ENCODE data around the gene TMEM115. TPM values are rescaled to one million over a fixed set of nuclear protein-coding genes. Genes with fewer than 3 reads are reported as not detected.

TMEM115 gene
- total RNA-seq, 2 experiments from 2014 or later: 19.0 to 20.2 TPM

GRCh38 chr3:50334339-50335075 lies 24.8 kb downstream of the TMEM115 start:
- Mint-ChIP-seq H3K36me3 (peaks cover 59% of the 10 kb centered on the region), H3K27ac (peak overlapping the region; percentile 88), H3K9me3 (no peaks in the 10 kb centered on the region), H3K4me3 (peak overlapping the region; percentile 97), H3K27me3 (no peaks in the 10 kb centered on the region), H3K4me1 (peaks cover 41% of the 10 kb centered on the region)
- no peak for DNase-seq

GRCh38 chr3:50333744-50334328 lies 25.5 kb downstream of the TMEM115 start:
- Mint-ChIP-seq H3K9me3 (no peaks in the 10 kb centered on the region), H3K4me3 (peak overlapping the region; percentile 97), H3K36me3 (peaks cover 52% of the 10 kb centered on the region), H3K27ac (peak overlapping the region; percentile 88), H3K4me1 (peaks cover 42% of the 10 kb centered on the region), H3K27me3 (no peaks in the 10 kb centered on the region)
- no peak for DNase-seq

GRCh38 chr3:50331364-50331907 lies 27.9 kb downstream of the TMEM115 start:
- H3K4me1 Mint-ChIP-seq: peaks cover 42% of the 10 kb centered on the region
- no peak for DNase-seq
- no peaks in the 10 kb centered on the region for H3K27me3 Mint-ChIP-seq
- H3K9me3 Mint-ChIP-seq: no peaks in the 10 kb centered on the region
- H3K27ac Mint-ChIP-seq: peak overlapping the region; percentile 34
- H3K36me3 Mint-ChIP-seq: peaks cover 35% of the 10 kb centered on the region
- no peak overlapping the region for H3K4me3 Mint-ChIP-seq

GRCh38 chr3:50330330-50330729 lies 29.0 kb downstream of the TMEM115 start:
- Mint-ChIP-seq H3K9me3 (no peaks in the 10 kb centered on the region), H3K36me3 (peaks cover 26% of the 10 kb centered on the region), H3K4me3 (no peak overlapping the region), H3K4me1 (peaks cover 38% of the 10 kb centered on the region), H3K27me3 (no peaks in the 10 kb centered on the region), H3K27ac (no peak overlapping the region)
- no peak for DNase-seq

- Mint-ChIP-seq H3K4me3 (peak within 1 kb of the TSS; percentile 87), H3K36me3 (peaks cover 9% of the 10 kb centered on the region)
Observed at GRCh38 chr3:50327943-50328691, 31.2 kb downstream of the TMEM115 start, which contains the start of gene TUSC2. Gene TUSC2 (minus strand): TSS chr3:50328223. CDS start chr3:50328099, 124 bp downstream.

GRCh38 chr3:50327129-50327528 lies 32.2 kb downstream of the TMEM115 start:
- no peaks in the 10 kb centered on the region for H3K27me3 Mint-ChIP-seq
- no peaks in the 10 kb centered on the region for H3K9me3 Mint-ChIP-seq
- no peak for DNase-seq
- H3K36me3 Mint-ChIP-seq: peaks cover 4% of the 10 kb centered on the region
- peak overlapping the region; percentile 67 for H3K27ac Mint-ChIP-seq
- peaks cover 32% of the 10 kb centered on the region for H3K4me1 Mint-ChIP-seq
- peak overlapping the region; percentile 87 for H3K4me3 Mint-ChIP-seq

More at GRCh38 chr3:50327943-50328691, 31.2 kb downstream of the TMEM115 start, which contains the start of gene TUSC2:
- Mint-ChIP-seq H3K4me1 (peaks cover 34% of the 10 kb centered on the region), H3K27me3 (no peaks in the 10 kb centered on the region), H3K27ac (peak within 1 kb of the TSS; percentile 82), H3K9me3 (no peaks in the 10 kb centered on the region)
- DNase-seq: peak; percentile 95

GRCh38 chr3:50326182-50326541 lies 33.2 kb downstream of the TMEM115 start:
- H3K9me3 Mint-ChIP-seq: no peaks in the 10 kb centered on the region
- H3K4me1 Mint-ChIP-seq: peaks cover 32% of the 10 kb centered on the region
- no peak overlapping the region for H3K4me3 Mint-ChIP-seq
- H3K27me3 Mint-ChIP-seq: no peaks in the 10 kb centered on the region
- no peak for DNase-seq
- H3K27ac Mint-ChIP-seq: no peak overlapping the region
- H3K36me3 Mint-ChIP-seq: peaks cover 2% of the 10 kb centered on the region

GRCh38 chr3:50325497-50326181 lies 33.7 kb downstream of the TMEM115 start:
- Mint-ChIP-seq H3K27ac (no peak overlapping the region), H3K9me3 (no peaks in the 10 kb centered on the region), H3K36me3 (peaks cover 2% of the 10 kb centered on the region), H3K4me1 (peaks cover 32% of the 10 kb centered on the region), H3K27me3 (no peaks in the 10 kb centered on the region), H3K4me3 (no peak overlapping the region)
- no peak for DNase-seq

- Mint-ChIP-seq H3K27ac (no peak overlapping the region), H3K4me3 (no peak overlapping the region), H3K27me3 (no peaks in the 10 kb centered on the region), H3K36me3 (peaks cover 2% of the 10 kb centered on the region), H3K9me3 (no peaks in the 10 kb centered on the region), H3K4me1 (peaks cover 34% of the 10 kb centered on the region)
- DNase-seq: no peak
Observed at GRCh38 chr3:50325113-50325480, 34.2 kb downstream of the TMEM115 start.

- Mint-ChIP-seq H3K27me3 (no peaks in the 10 kb centered on the region), H3K9me3 (no peaks in the 10 kb centered on the region), H3K27ac (no peak overlapping the region), H3K4me3 (no peak overlapping the region), H3K36me3 (peaks cover 4% of the 10 kb centered on the region), H3K4me1 (peaks cover 37% of the 10 kb centered on the region)
- peak; percentile 72 for DNase-seq
Observed at GRCh38 chr3:50324351-50325112, 34.8 kb downstream of the TMEM115 start.

GRCh38 chr3:50323614-50324199 lies 35.6 kb downstream of the TMEM115 start:
- Mint-ChIP-seq H3K27me3 (no peaks in the 10 kb centered on the region), H3K4me1 (peaks cover 40% of the 10 kb centered on the region), H3K4me3 (no peak overlapping the region), H3K36me3 (peaks cover 4% of the 10 kb centered on the region), H3K27ac (no peak overlapping the region), H3K9me3 (no peaks in the 10 kb centered on the region)
- DNase-seq: no peak

GRCh38 chr3:50323092-50323600 lies 36.2 kb downstream of the TMEM115 start:
- Mint-ChIP-seq H3K4me1 (peaks cover 40% of the 10 kb centered on the region), H3K27ac (no peak overlapping the region)

GRCh38 chr3:50322386-50323091 lies 36.8 kb downstream of the TMEM115 start, which contains the start of gene HYAL2:
Gene HYAL2 (minus strand): TSS chr3:50322745. CDS start chr3:50320489, 2,256 bp downstream.
- Mint-ChIP-seq H3K4me1 (peaks cover 40% of the 10 kb centered on the region), H3K36me3 (peaks cover 4% of the 10 kb centered on the region), H3K27ac (peak within 1 kb of the TSS; percentile 90), H3K9me3 (no peaks in the 10 kb centered on the region), H3K4me3 (peak within 1 kb of the TSS; percentile 78), H3K27me3 (no peaks in the 10 kb centered on the region)
- no peak for DNase-seq

More at GRCh38 chr3:50323092-50323600, 36.2 kb downstream of the TMEM115 start:
- Mint-ChIP-seq H3K4me3 (peak overlapping the region; percentile 22), H3K27me3 (no peaks in the 10 kb centered on the region), H3K9me3 (no peaks in the 10 kb centered on the region), H3K36me3 (peaks cover 4% of the 10 kb centered on the region)
- DNase-seq: no peak

All from activated naive CD8-positive, alpha-beta T cell treated with anti-CD3 and anti-CD28 coated beads for 36 hours (primary cell).